PFSK-1 (cell line): ENCODE measurements around the gene NR5A1.

Experiments used
- FOXP2 ChIP-seq: optimal IDR thresholded peaks from 2 replicates; pipeline ENCODE3; 2011; ENCODE audit warnings: borderline replicate concordance, control low read depth, inconsistent platforms; ENCODE audit not compliant: insufficient read depth; ENCODE audit errors: extremely low read length, extremely low read depth
- POLR2AphosphoS5 ChIP-seq: IDR thresholded peaks from 2 replicates; pipeline ENCODE4 v1.6.1; 2012; ENCODE audit warnings: low read depth, mild to moderate bottlenecking, control low read depth, low read length, moderate library complexity
- REST ChIP-seq, 2 experiments: IDR thresholded peaks; 2 replicates each; pipeline versions ENCODE4 v1.6.1 to v1.8.0; 2011 to 2012; ENCODE audit warnings: low read depth in 2 of 2, low read length in 2 of 2, control low read depth in 1 of 2, inconsistent platforms in 1 of 2, mild to moderate bottlenecking in 1 of 2, moderate library complexity in 1 of 2; ENCODE audit not compliant: insufficient read depth in 1 of 2
- SIN3A ChIP-seq: IDR thresholded peaks from 2 replicates; pipeline ENCODE4 v1.6.1; 2012; ENCODE audit warnings: mild to moderate bottlenecking, low read length, moderate library complexity, borderline replicate concordance; ENCODE audit not compliant: insufficient read depth
- TAF1 ChIP-seq: IDR thresholded peaks from 2 replicates; pipeline ENCODE4 v1.6.1; 2012; ENCODE audit warnings: low read length, control low read depth, borderline replicate concordance; ENCODE audit not compliant: insufficient read depth

The NR5A1 gene

GRCh38 chr9:124439686-124440243 is 67.4 kb downstream of the NR5A1 start:
- TF ChIP-seq REST (IDR thresholded peaks at IDR 0.05; ENCODE audit: insufficient read depth in 1 of 2, low read depth in 2 of 2, low read length in 2 of 2), result no peak
- no peak for TF ChIP-seq FOXP2
- TF ChIP-seq TAF1, result no peak
- no peak for TF ChIP-seq SIN3A
- TF ChIP-seq POLR2AphosphoS5, result no peak

DNA sequence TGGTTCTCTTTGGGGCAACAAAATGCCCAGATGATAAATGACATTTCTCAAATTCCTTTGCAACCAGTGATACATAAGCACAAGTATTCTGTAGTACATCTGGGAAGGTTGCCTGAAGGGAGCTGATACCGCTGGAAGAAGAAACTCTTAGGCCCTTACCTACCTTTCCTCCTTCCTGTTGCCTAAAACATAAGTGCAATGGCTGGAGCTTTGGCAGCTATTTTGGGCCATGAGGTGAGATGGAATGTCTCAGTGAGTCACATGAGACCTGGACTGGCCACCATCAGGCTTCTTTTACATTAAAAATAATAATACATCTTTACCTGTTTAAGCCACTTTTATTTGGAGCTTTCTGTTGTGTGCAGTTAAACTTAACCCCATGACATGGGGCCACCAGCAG is 68.1 kb downstream of the NR5A1 start:
- no peak for TF ChIP-seq FOXP2
- no peak for TF ChIP-seq REST (IDR thresholded peaks at IDR 0.05; ENCODE audit: insufficient read depth in 1 of 2, low read depth in 2 of 2, low read length in 2 of 2)

DNA sequence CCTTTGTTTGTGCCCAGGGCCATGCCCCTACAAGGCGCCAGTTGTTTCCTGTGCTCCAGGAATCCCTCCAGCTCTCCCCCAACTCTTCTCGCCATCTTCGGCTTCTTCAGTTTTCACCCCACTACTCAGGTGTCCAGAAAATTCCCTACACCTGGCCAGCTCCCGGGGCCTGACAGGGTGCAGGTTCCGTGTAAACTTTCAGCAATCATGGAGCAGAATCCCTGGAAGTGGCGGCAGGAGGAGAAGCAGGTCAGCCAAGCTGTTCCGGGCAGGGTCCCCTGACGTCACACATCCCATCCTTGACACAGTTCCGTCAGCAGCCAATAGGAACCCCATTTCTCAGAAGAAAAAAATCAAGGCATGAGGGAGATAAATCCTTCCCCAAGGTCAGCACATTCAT is 69.1 kb downstream of the NR5A1 start:
- TF ChIP-seq REST (IDR thresholded peaks at IDR 0.05; ENCODE audit: insufficient read depth in 1 of 2, low read depth in 2 of 2, low read length in 2 of 2), result no peak
- TF ChIP-seq POLR2AphosphoS5, result no peak
- no peak for TF ChIP-seq TAF1
- no peak for TF ChIP-seq FOXP2
- TF ChIP-seq SIN3A, result no peak

GRCh38 chr9:124437086-124437485 is 70.1 kb downstream of the NR5A1 start:
- no peak for TF ChIP-seq REST (IDR thresholded peaks at IDR 0.05; ENCODE audit: insufficient read depth in 1 of 2, low read depth in 2 of 2, low read length in 2 of 2)
- no peak for TF ChIP-seq TAF1
- TF ChIP-seq SIN3A, result no peak
- TF ChIP-seq FOXP2, result no peak
- TF ChIP-seq POLR2AphosphoS5, result no peak

- TF ChIP-seq TAF1 (no peak), SIN3A (no peak), REST (IDR thresholded peaks at IDR 0.05; ENCODE audit: insufficient read depth in 1 of 2, low read depth in 2 of 2, low read length in 2 of 2) (no peak), FOXP2 (no peak), POLR2AphosphoS5 (no peak)
These were observed 70.9 kb downstream of the NR5A1 start for GRCh38 chr9:124436320-124436719.
